ENCODE data around the gene MYO18B.
"Not testable (repeated sequence)": the region's sequence is repeated elsewhere in the genome, so short reads cannot be mapped to it uniquely, and the experiment has no call there.

The MYO18B gene
- total RNA-seq: 1.5 reads per million

- DNase-seq: no peak
Observed at GRCh38 chr22:25741692-25742626, at the start of gene MYO18B. TSS of gene MYO18B (plus strand) at chr22:25742188. CDS start at chr22:25761093, 18,905 bp downstream.

GRCh38 chr22:25692397-25693267 lies 49.4 kb upstream of the MYO18B start:
- no peak for DNase-seq

- no peak for DNase-seq
Observed at GRCh38 chr22:25693268-25693565, 48.8 kb upstream of the MYO18B start.

- DNase-seq: no peak
Observed at GRCh38 chr22:25694196-25694907, 47.6 kb upstream of the MYO18B start.

- no peak for DNase-seq
Observed at GRCh38 chr22:25695146-25695545, 46.8 kb upstream of the MYO18B start.

- DNase-seq: no peak
Observed at GRCh38 chr22:25696763-25697162, 45.2 kb upstream of the MYO18B start.

GRCh38 chr22:25697181-25697664 lies 44.8 kb upstream of the MYO18B start:
- DNase-seq: no peak

GRCh38 chr22:25697978-25698377 lies 44.0 kb upstream of the MYO18B start:
- no peak for DNase-seq

- no peak for DNase-seq
Observed at GRCh38 chr22:25698461-25698860, 43.5 kb upstream of the MYO18B start.

GRCh38 chr22:25698978-25699377 lies 43.0 kb upstream of the MYO18B start:
- no peak for DNase-seq

GRCh38 chr22:25701056-25701780 lies 40.8 kb upstream of the MYO18B start:
- DNase-seq: no peak

- DNase-seq: no peak
Observed at GRCh38 chr22:25702040-25702439, 39.9 kb upstream of the MYO18B start.

- DNase-seq: no peak
Observed at GRCh38 chr22:25702571-25703167, 39.3 kb upstream of the MYO18B start.

- no peak for DNase-seq
Observed at GRCh38 chr22:25704701-25705100, 37.3 kb upstream of the MYO18B start.

- no peak for DNase-seq
Observed at GRCh38 chr22:25706197-25706596, 35.8 kb upstream of the MYO18B start.

- DNase-seq: not testable (repeated sequence)
Observed at GRCh38 chr22:25708430-25708829, 33.6 kb upstream of the MYO18B start.

- no peak for DNase-seq
Observed at GRCh38 chr22:25709758-25710157, 32.2 kb upstream of the MYO18B start.

GRCh38 chr22:25710501-25710900 lies 31.5 kb upstream of the MYO18B start:
- no peak for DNase-seq

GRCh38 chr22:25711491-25711890 lies 30.5 kb upstream of the MYO18B start:
- no peak for DNase-seq

- DNase-seq: no peak
Observed at GRCh38 chr22:25712661-25713400, 29.2 kb upstream of the MYO18B start.

GRCh38 chr22:25714070-25714469 lies 27.9 kb upstream of the MYO18B start:
- no peak for DNase-seq
